Aortic smooth muscle cell (primary cell): ENCODE data around the gene CEP44. TPM values are rescaled to one million over a fixed set of nuclear protein-coding genes. Genes with fewer than 3 reads are reported as not detected.

Experiments
- total RNA-seq: library from RNA; depleted of rRNA; stranded (reverse); fragments of >200 nt; gene quantifications from 2 replicates; pipeline ENCODE4 v1.2.3, GENCODE V29; 2014

CEP44 gene, protein sequence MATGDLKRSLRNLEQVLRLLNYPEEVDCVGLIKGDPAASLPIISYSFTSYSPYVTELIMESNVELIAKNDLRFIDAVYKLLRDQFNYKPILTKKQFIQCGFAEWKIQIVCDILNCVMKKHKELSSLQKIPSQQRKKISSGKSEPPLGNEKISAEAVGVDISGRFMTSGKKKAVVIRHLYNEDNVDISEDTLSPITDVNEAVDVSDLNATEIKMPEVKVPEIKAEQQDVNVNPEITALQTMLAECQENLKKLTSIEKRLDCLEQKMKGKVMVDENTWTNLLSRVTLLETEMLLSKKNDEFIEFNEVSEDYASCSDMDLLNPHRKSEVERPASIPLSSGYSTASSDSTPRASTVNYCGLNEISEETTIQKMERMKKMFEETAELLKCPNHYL
- total RNA-seq = 17.2 and 21.5 TPM in 2 replicates

DNA sequence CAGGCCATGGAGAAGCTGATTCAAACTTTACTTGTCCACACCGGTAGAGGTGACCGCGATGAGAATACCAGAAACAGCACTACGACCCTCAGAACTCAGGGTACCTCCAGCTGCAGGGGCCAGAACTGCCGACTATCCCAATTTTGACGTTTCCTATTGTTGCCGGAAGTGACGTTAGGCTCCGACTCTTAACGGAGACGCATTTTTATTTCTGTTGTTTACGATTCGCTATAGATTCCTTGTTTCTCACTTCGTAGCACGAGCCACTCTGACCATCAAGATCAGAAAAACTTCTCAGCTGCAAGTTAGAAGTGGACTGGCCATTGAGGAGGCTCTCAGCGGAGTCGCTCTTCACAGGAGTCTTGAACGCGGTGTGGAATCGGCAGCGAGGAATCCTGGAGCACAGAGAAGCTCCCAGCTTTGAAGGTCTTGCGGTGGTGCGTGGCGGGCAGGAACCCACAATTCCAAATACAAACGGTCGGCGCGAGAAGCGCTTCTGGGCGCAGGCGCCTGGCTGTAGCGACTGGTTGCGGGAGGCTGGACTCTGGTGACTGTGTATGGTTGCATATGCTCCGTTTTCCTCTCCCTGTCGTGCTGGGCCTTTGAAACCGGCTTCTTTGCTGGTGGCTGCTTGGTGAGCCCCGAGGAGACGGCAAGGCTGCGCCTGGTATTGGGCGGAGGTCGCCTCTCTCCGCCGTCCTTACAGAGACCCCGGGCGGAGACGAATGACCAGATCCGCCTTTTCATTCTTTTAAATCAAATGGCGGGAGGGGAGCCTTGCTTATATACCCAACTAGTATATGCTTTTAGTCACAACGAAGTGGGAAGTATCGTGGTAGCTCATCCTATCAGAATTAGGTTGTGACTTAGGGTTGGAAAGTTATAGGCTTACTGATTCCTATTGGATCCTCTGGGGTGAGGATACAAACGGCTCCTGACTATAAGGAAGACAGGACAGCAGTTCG, at the start of gene CEP44, which contains the start of gene FBXO8:
Gene CEP44 (plus strand): TSS at position 405 of the 965 bp plus-strand sequence. CDS start 15,211 bp downstream, outside the sequence.
Gene FBXO8 (minus strand): TSS at position 161 of the 965 bp plus-strand sequence. CDS start 20,575 bp downstream, outside the sequence.

Other genes starting within 250 kb of the CEP44 start
- gene FBXO8, start 244 bp upstream of the CEP44 start, total RNA-seq = 45.4 and 48.1 TPM in 2 replicates
- gene HPGD, start 238.6 kb downstream of the CEP44 start, total RNA-seq = 0.13 and 0.50 TPM in 2 replicates